SH-SY5Y (cell line): ENCODE results near the gene LRRC2.

Experiments used
- GATA2 ChIP-seq: IDR thresholded peaks from 2 replicates; pipeline ENCODE4 v1.6.1; 2011; ENCODE audit warnings: mild to moderate bottlenecking, low read depth, low read length
- GATA3 ChIP-seq: IDR thresholded peaks from 2 replicates; pipeline ENCODE4 v1.6.1; 2011; ENCODE audit warnings: low read depth, mild to moderate bottlenecking, low read length, moderate library complexity

LRRC2 gene, protein sequence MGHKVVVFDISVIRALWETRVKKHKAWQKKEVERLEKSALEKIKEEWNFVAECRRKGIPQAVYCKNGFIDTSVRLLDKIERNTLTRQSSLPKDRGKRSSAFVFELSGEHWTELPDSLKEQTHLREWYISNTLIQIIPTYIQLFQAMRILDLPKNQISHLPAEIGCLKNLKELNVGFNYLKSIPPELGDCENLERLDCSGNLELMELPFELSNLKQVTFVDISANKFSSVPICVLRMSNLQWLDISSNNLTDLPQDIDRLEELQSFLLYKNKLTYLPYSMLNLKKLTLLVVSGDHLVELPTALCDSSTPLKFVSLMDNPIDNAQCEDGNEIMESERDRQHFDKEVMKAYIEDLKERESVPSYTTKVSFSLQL

DNA sequence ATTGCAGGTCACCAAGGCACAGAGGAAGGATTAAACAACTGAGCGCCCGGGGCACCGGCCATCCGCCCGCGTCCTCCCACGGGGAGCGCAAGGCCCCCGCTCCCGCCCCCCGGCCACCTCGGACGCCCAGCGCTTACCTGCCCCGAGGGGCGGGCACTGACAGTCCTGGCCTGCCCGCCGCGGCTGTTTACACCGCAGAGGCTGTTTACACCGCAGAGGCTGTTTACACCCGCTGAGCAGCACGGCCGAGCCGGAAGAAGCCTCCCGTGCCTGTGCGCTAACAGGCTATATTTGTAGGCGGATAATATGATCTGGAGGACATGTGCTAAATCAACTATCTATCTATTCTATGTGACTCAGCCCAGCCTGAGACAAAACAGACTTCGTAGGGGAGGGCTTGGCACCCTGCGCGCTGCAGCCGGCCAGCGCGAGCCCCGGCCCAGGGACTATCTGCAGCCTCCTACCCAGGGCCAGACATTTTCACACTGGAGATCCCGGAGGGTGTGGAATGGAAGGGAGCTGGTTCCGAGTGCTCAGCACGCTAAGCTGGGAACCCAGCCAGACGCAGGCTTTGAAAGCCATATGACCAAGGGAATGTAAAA is at the start of gene LRRC2:
TSS of gene LRRC2 (minus strand) at position 263 of the 602 bp plus-strand sequence. CDS start 14,711 bp downstream, outside the sequence.
- TF ChIP-seq GATA3 (no peak), GATA2 (no peak)

DNA sequence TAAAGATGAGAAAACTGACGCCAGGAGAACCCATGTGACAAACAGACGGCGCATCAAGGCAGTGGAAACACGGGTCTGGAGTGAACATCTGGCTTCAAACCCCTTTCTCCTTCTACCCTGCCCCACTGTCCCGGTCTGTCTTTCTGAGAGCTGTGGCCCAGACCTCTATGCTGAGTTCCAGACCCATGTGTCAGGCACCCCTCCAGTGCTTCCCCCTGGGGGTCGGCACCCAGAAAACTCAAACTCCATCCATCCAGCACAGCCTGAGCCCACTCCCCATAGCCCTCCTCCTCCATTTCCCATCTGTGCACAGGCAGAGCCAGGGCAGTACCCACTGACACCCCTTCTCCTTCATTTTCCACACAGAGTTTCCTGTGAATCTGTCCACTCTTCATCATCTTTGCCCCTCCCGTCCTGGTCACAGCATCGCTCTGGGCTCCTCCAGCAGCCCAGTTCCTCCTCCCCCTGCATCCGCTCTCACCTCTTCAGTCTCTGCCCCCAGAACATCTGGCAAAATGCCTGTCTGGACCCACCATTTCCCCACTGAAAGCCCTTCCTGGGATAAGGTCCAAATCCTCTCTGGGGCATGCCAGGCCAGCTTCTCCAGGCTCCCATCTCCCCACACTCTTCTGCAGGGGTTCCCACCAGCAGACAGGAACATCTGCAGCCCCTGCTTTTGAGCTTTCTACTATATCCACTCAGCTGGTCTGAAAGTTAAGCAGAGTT is 49.1 kb upstream of the LRRC2 start:
- TF ChIP-seq GATA2 (no peak), GATA3 (no peak)

DNA sequence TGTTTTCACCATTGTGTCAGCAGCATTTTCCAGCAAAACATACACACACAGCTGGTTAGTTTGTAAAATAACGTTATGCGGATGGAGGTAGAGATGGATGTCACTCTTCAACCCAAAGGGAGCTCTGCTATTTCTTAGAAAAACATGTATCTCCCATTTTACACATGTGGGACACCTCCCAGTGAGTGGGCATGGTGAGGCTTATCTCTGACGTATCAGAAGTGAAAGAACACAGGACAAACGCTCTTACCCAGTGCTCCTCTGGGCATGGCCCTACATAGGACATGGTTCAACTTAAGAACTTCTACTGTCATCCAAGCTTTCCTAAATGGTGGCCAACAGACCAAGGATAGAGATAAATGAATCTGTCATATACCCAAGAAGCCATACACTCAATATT is 48.3 kb upstream of the LRRC2 start:
- TF ChIP-seq GATA3 (no peak), GATA2 (no peak)

GRCh38 chr3:46613313-46614005 is 47.4 kb upstream of the LRRC2 start:
- no peak for TF ChIP-seq GATA3
- no peak for TF ChIP-seq GATA2

DNA sequence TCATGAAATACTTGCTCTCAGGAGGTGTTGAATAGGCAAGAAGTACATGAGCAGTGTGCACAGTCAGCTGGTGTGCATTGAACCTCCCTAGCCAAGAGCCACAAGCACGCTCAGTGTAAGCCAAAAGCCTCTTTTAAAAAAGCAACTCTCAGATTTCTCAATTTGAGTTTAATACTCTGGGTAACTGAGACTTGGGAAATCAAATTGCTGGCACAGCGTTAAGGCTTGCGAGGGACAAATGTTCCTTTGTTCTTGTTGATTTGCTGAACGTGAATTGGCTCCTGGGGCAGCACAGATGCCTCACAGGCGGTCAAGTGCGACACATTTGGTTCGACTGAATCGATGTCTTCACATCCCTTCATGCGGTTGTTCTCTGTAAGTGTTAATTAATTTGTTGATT is 46.2 kb upstream of the LRRC2 start, which contains the start of gene FAM240A:
TSS of gene FAM240A (plus strand) at position 202 of the 400 bp plus-strand sequence. CDS start at position 361, 159 bp downstream.
- no peak for TF ChIP-seq GATA2
- no peak for TF ChIP-seq GATA3

DNA sequence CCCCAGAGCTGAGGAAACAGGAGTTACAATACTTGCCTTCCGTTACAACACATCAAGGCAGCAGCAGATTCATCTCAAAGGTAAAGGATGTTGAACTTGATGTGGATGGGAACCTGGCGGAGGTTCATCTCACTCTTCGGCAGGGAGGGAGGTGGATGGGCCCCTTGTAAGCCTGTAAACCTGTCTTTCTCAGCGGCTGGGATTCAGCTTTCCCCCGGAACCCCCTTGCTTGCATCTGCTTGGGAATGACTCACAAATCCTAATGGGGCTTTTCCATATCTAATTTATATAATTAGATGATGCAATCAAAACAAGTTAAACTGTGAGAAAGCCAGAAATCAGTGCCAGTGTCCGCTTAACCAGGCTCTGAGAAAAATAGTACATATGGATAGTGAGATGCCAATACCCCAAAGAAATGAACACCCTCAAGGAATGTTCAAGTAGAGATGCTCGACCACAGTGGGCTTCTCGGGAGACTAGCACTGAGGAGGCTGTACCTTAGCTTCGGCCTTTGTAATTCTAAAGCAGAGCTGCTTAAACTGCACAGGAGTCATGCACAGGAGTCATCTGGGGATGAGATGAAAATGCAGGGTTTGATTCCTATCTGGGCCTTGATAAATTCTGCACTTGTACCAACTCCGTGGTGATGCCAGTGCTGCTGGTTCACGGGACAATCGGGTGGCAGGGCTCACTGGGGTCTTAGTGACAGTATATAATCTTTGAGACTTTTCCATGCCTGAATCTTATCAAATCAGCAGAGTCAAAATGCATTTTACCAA is 44.0 kb upstream of the LRRC2 start:
- 0 out of 2 replicates have a peak, but pooled peaks have one; percentile 24 for TF ChIP-seq GATA3
- peak; percentile 66 for TF ChIP-seq GATA2

GRCh38 chr3:46609212-46609721 is 43.2 kb upstream of the LRRC2 start:
- TF ChIP-seq GATA3, result no peak
- TF ChIP-seq GATA2, result no peak

DNA sequence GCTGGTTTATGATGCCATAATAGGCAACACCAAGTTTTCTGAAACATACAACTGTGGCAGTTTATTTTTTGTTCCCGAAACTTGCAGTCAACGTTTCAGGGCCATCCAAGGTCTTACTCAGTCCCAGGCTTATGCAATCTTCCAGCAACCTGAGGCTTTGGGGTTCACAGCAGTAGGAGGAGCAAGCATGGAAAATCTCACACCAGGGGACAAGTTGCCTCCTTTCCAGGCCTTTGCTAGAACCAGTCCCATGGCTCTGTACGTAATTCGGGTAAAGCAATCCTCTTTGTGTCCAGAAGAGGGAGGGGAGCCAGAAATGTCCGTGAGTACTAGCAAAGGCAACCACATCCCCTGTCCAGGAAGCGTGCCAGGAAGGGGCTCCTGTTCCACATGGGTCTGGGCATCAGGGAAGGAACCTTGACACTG is 41.5 kb upstream of the LRRC2 start:
- no peak for TF ChIP-seq GATA2

GRCh38 chr3:46604127-46604526 is 38.0 kb upstream of the LRRC2 start:
- no peak for TF ChIP-seq GATA2

- no peak for TF ChIP-seq GATA3
- TF ChIP-seq GATA2, result no peak
Observed at GRCh38 chr3:46603446-46604046, 37.4 kb upstream of the LRRC2 start.

DNA sequence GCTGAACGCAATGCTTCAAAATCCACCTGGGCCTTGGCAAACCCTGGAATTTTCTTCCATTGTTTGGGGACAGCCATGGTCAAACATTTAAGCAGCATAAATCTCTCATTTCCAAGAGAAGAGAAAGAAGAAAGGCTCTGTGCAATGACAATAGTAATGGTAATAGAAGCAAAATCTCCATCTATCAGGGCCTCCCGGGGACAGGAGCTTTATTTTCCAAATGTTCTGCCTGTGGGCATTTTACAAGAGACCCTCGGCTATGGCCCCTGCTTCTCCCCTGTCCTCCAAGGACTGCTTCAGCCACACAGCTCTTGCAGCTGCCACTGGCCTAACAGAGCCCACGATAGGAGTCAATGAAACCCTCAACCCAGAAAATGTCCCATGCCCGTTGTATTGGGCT is 33.5 kb upstream of the LRRC2 start:
- no peak for TF ChIP-seq GATA2
- no peak for TF ChIP-seq GATA3

DNA sequence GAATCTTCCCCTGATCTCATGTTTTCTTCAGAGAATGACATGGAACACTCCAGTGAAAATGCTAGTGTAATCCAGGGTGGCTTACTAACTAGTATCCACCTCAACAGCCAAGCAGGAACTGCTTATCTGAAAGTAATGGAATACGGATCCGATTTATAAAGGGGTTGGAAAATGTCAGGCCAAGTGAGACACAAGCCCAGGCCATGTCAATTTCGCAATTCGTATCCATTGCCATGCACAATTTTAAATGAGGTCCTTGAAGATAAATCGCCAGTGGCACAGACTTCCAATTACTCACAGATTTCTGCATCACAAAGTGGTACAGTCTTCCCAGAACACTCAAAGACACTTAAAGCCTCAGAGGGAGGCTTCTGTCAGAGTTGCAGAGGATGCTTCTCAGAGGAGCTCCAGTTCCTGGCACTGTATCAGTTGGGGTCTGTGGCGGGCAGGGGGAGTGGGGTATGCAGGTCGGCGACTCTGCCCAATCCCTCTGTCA is 29.8 kb upstream of the LRRC2 start:
- TF ChIP-seq GATA2, result no peak
- no peak for TF ChIP-seq GATA3

DNA sequence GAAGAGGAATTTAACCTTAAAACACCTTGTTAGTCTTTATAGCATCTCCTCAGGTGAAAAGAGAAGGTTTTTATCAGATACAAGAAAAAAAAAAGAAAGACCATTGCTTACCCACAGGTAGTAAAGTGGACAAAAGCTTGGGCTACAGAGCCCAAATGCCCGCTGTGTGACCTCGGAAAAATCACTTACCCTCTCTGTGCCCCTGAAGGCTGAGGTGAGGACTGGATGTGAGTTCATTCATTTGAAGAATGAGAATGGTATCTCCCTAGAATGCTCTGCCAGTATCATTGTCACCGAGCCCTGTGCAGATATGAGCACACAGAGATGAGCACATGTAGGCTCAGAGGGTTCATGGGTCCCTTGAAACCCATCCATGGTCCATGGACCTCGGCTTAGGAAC is 28.6 kb upstream of the LRRC2 start:
- TF ChIP-seq GATA3 (no peak), GATA2 (no peak)
